CD4-positive, alpha-beta T cell treated with Interleukin-15 for 4 hours (primary cell): ENCODE results near the gene TRIM61.
"Not testable (repeated sequence)": the region's sequence is repeated elsewhere in the genome, so short reads cannot be mapped to it uniquely, and the experiment has no call there.

Source experiments
- DNase-seq: peaks from one replicate; pipeline ENCODE4 v3.0.0-alpha.2; 2020; ENCODE audit warnings: low spot score

TRIM61 gene

DNA sequence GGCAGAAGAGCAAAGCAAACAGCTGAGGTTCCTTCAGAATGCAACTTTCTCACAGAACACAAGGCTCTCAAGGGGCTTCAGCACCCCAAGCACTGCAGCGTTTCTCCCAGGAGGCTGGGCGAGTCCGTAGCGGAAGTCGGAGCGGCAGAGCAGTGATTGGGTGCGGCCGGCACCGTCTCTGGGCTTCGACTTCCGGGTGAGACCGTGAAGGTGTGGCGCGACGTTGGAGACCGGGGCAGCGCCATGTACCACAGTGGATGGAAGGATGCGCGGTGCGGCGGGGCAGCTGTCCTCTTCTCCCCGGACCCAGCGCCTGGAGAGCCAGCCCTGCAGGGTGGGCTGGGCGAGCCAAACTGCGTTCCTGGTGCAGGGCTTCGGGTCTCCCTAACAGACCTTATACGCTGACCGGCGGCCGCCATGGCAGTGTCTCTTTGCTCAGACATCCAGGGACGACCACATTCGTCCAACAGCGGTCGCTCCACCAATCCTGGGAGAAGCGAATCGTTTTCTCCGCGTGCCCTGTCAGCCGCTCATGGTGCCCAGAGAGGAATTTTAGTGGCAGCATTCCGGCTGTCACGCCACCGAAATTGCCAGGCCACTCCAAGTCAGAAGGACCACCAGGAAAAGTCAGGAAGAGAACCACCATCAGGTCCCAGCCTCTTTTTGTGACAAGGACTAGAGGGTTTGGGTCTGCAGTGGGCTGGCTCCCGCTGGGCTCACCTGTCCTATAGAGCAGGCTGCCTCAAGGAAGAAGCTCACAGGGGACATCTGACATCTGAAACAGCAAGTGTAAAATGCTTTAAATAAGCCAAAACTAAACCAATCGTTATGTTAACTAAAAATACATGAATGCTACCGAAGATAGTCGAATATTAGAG is 20.5 kb downstream of the TRIM61 start:
- peak; percentile 69 for DNase-seq

DNA sequence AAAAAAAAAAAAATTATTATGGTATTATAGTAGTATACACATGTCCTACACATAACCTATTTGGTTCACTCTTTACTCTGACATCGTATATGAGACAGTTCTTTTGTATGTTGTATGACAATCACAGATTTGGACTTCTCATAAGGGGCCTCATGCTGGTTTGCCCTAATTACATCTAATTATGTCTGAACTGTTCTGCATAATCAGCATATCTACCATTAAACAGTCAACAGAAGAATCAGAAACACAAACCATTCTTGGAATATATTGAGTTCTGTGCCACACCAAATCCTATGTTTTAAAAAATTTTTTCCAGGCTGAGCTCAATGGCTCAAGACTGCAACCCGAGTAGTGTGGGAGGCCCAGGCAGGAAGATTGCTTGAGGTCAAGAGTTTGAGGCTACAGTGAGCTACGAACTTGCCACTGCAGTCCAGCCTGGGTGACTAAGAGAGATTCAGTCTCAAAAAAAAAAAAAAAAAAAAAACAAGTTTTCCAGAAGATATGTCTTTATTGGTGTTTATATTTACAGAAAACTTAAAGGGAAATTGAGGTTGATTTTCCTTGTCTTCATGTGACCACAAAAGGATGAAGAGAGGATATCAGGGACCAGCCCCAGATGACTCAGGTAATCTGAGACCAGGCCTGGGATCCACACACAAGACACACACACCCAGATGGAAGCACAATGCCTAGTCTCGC is 22.2 kb downstream of the TRIM61 start:
- no peak for DNase-seq

DNA sequence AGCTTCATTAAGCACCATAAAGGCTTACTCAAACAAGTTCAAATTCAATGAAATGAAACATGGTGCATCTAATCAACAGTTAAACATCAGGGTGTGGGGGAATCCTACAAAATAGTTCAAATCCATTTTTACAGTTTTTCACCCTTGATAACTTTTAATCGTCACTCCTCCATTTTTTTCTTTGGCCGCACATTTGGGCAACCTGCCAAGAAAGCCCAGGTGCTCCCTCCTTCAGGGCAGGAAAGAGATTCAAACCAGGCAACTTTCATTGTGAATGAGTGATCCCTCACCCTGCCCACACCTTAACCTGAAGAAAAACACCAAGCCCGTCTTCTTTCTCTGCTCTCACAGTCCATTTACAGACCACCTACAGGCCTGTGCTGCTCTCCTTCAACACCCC is 24.9 kb downstream of the TRIM61 start:
- no peak for DNase-seq

DNA sequence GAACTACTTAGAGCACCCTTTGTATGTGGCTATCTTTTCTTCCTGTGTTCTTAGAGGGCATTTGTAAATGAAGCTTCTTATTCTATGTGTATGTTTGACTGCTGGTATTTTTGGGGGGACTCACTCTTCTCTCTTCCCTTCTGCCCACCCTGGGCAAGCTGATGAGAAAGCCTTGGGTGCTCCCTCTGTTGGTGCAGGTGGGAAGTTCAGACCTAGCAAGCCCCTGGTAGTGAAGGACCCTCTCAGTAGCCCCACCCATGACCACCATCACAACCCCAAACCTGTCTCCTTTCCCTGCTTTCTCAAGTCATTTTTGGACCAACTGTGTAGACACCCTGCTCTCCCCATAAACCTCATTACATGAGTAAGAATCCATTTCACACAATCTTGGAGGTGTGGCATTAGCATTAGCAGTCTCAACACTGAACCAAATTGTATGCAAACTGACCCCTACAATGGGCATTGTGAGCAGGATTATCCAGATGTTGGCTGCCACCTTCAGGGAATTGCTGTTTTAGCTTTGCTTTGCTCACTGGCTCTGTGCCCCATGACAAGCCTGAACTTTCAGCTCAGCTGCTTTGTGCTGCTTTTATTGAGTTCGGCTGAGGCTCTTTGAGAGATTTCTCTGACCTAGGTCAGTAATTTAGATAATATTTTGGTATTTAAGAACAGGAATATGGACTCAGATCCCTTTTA is 27.9 kb downstream of the TRIM61 start:
- no peak for DNase-seq

DNA sequence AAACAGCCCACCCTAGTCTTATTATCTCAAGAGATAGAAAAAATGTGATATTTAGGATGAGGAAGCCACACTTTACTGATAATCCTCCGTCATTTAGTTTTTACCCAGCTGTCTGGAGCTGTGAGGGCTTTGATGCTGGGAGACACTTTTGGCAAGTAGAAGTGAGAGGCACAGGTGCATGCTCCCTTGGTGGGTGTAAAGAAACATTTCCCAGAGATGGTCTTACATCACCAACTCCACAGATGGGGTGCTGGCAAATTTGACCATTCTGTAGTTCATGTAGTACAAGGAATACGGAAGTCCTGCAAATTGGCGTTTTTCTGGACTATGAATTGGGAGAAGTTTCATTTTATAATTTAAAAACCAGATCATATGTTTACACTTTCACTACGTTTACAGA is 28.5 kb downstream of the TRIM61 start:
- no peak for DNase-seq

DNA sequence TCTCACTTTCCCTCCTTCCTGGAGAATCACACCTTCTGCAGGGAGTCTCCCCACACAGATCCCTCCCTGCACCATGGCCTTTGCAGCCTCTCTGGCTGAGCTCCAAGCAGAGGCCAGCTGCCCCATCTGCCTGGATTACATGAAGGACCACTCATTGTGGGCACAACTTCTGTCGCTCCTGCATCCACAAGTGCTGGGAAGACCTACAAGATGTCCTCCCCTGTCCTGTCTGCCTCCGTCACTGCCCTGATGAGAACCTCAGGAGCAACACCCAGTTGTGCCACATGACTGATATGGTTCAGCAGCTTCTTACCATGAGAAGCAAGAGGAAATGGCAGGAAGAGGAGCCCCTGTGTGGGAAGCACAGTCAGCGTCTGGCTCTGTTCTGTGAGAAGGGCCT is 29.5 kb downstream of the TRIM61 start:
- not testable (repeated sequence) for DNase-seq

DNA sequence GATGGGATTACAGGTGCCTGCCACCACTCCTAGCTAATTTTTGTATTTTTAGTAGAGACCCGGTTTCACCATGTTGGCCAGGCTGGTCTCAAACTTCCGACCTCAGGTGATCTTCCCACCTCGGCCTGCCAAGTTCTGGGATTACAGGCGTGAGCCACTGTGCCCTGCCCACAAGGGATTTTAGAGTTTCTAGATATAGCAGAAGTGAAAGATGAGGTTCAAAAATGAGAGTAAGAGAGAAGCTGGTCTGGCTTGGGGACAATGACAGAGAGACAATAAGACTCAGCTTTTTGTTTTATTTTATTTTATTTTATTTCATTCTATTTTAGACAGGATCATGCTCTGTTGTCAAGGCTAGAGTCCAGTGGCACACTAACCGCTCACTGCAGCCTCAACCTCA is 30.6 kb downstream of the TRIM61 start:
- no peak for DNase-seq

DNA sequence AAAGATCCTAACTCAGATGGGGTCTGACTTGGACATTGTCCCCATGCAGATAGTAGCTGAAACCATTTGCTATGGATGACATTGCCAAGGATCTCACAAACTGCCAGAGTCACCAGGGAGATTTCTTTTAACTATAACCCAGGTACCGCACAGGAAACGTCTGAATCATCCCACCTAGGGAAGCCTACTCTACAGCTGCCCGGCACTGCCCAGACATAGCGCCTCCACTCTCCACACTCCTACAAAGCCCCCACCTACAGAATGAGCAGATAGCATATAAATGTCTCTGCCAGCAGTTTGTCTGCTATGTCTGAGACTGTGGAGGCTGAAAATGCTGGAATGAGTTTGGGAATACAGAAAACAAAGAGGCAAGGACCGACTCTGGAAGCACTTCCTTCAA is 32.3 kb downstream of the TRIM61 start:
- DNase-seq, result no peak

DNA sequence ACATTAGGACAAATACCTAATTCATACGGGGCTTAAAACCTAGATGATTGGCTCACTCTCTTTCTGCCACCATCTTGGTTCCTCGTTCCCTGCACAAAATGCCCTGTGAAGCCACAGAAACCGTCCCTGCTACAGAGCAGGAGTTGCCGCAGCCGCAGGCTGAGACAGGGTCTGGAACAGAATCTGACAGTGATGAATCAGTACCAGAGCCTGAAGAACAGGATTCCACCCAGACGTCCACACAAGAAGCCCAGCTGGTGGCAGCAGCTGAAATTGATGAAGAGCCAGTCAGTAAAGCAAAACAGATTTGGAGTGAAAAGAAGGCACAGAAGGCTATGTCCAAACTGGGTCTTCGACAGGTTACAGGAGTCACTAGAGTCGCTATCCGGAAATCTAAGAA is 34.3 kb downstream of the TRIM61 start:
- no peak for DNase-seq

DNA sequence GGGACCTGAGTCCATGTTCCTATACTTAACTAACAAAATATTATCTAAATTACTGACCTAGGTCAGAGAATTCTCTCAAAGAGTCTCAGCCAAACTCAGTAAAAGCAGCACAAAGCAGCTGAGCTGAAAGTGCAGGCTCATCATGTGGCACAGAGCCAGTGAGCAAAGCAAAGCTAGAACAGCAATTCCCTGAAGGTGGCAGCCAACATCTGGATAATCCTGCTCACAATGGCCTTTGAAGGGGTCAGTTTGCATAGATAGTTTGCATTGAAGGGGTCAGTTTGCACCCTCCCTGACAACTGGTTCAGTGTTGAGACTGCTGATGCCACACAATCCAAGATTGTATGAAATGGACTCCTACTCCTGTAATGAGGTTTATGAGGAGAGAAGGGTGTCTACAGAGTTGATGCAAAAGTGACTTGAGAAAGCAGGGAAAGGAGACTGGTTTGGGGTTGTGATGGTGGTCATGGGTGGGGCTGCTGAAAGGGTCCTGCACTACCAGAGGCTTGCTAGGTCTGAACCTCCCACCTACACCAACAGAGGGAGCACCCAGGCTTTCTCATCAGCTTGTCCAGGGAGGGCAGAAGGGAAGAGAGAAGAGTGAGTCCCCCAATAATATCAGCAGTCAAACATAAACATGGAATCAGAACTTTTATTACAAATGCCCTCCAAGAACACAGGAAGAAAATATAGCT is 39.7 kb downstream of the TRIM61 start:
- DNase-seq, result no peak

DNA sequence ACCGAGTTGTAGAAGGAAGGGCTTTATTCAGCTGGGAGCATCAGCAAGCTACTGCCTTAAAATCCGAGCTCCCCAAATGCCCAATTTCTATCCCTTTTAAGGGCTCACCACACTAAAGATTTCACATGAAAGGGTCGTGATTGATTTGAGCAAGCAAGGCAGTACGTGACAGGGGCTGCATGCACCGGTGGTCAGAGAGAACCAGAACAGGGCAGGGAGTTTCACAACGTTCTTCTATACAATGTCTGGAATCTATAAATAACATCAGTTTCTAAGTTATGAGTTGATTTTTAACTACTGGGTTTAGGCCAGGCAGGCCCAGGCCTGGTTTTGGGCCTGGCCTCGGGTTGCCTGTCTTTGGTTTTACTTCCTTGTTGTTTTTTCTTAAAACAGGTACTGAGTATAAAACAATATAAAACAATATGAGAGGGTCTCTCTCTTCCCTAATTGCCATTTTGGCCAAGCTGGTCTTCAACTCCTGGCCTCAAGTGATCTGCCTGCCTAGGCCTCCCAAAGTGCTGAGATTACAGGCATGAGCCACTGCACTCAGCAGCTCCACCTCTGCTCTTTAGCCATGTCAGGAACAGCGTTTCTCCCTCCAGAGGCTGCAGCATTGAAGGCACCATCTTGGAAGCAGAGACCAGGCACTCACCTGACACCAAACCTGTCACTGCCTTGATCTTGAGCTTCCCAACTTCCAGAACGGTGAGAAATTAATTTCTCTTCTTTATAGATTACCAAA is 41.4 kb downstream of the TRIM61 start:
- not testable (repeated sequence) for DNase-seq

DNA sequence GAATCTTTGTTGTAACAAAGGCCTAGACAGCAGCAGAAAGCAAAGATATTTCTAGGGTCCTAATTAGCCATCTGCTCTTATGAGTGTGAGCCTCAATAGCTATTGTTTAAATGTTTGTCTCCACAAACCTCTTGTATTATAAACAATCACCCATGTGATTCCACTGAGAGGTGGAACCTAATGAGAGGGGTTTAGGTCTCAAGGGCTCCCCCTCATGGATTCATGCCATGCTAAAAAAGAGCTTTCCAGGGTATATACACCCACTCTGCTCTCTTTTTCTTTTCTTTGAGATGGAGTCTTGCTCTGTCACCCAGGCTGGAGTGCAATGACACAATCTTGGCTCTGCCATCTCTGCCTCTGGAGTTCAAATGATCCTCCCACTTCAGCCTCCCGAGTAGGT is 42.1 kb downstream of the TRIM61 start:
- no peak for DNase-seq

DNA sequence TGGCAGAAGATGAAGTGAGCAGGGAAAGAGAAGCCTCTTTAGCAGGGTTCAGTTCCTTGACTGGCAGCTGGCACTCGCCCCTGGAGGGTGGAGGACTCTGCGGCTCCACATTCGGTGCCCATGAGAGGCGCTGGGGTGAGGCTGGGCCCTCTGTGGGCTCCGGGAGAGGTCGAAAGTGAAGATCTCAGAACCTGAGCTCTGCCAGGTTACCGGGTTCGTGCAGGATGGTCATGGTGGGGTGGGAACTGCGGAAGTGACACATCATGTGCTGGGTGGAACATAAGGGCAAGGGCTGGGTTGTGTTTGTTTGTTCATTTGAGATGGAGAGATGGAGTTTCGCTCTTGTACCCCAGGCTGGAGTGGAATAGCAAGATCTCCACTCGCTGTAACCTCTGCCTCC is 44.2 kb downstream of the TRIM61 start:
- no peak for DNase-seq

DNA sequence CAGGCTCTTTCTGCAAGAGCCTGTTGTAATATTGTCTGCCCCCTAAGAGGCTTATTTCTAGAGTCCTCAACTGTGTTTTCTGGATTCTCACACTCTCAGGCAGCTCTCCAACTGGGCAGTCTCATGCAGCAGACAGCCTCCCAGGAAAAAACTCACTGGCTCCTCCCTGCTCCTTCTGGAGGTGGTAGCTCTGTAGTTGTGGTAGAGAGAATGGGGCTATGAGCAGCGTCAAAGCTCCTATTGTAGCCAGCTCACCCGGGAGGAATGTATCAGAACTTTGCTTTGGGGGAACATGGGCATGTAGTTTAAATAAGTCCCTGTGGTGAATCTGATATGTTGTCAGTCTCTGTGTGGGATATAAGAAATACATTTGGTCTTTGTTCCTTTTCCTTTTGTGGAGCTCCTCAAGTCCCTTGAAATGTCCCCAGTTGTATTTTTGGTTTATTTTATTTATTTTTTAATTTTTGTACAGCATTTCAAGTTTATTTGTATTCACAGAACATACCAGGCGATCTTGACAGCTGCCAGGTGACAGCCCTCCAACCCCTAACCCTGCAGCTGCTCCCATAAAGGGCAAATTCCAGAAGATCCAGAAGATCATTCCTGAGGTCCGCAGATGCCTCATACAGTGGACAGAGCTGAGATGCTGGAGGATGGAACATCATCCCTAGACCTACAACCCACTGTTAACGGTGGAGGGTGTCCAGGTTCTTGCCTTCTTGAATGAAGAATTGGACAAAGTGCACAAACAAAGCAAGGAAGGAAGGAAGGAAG is 45.7 kb downstream of the TRIM61 start:
- DNase-seq, result no peak

DNA sequence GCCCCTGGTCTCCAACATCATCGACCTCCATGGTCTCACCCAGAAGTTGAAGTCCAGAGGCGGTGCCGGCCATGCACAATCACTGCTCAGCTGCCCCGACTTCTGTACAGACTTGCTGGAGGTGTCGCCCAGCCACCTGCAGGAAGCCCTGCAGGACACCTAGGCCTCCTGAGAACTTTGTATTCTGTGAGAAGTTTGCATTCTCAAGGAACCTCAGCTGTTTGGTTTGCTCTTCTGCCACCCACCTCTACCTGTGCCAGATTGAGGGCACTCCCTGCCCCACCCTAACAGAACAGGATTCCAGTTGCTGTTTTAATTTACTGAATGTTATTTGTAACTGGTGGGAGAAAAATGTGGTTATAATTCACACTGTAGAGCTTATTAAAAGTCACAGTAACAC is 46.8 kb downstream of the TRIM61 start:
- DNase-seq, result no peak

DNA sequence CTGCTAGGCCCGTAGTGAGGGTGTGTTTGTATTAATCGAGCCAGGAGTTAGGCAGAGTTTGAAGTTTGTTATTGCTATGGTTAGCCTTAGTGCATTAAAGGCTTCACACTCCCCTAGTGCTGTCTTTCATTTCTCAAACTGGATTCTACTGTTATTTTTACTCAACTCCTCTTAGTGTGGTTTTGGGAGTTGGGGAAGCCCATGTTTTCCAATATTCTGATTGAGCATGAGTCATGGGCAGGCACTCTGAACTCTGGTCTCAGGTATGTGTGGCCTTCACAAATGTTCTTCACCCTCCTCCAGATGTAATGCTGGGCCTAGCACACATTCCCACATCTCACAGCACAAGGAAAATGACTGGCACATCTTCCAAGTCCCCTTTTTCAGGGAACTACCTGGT is 50.4 kb downstream of the TRIM61 start:
- DNase-seq, result not testable (repeated sequence)

DNA sequence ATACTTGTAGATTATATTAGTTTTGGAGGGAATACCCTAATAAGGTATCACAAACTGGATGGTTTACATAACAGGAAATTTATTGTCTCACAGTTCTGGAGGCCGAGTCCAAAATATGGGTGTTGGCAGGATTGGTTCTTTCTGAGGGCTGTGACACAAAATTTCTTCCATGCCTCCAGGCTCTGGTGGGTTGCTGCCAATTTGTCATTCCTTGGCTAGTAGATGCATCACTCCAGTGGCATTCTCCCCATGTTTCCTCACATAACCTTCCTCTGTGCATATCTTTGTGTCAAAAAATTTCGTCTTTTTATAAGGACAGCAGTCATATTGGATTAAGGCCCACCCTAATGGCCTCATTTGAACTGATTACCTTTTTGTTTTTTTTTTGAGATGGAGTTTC is 51.2 kb downstream of the TRIM61 start:
- DNase-seq, result no peak

DNA sequence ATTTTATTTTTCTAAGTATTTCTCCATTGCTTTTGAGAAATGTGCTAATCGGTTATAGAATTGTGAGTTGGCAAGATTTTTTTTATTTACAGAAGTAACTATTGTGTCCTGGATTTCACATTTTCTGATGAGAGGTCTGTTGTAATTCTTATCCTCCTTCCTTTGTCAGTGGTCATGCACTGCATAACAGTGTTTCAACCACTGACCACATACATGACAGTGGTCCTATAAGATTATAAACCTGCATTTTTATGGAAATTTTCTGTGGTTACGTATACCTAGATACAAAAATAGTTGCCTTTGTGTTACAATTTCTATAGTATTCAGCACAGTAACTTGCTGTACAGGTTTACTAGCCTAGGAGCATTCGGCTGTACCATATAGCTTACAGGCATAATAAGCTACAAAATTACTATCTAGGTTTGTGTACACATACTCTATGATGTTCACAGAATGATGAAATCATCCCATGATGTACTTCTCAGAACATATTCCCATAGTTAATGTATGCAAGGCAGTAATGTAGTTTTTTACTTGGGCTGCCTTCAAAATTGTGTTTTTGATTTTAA is 52.7 kb downstream of the TRIM61 start:
- DNase-seq, result no peak

DNA sequence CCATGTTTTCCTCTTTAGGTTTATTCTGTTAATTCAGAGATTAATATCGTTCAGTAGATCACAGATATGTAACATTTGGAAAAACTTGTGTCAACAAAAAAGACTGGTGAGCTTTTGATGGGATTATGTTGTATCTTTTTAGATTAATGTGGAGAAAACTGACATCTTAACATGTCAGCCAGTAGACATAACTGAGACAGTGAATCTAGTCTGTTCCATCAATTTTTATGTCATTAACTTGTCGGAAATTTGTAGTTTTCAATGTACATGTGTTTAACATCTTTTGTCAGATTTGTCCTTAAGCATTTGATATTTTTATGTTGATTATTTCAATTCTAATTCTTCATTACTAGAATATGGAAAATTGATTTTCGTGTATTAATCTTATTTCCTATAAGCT is 58.5 kb downstream of the TRIM61 start:
- DNase-seq, result no peak
